Hypothalamus (tissue), 51 donors: ENCODE measurements around the gene ITPR2.
"Not testable (repeated sequence)": the region's sequence is repeated elsewhere in the genome, so short reads cannot be mapped to it uniquely, and the experiment has no call there.

ENCODE experiments used
- DNase-seq, 51 donors: peaks; one replicate each; lab custom pipeline; 2025; lab: John Stamatoyannopoulos, UW

ITPR2 gene

DNA sequence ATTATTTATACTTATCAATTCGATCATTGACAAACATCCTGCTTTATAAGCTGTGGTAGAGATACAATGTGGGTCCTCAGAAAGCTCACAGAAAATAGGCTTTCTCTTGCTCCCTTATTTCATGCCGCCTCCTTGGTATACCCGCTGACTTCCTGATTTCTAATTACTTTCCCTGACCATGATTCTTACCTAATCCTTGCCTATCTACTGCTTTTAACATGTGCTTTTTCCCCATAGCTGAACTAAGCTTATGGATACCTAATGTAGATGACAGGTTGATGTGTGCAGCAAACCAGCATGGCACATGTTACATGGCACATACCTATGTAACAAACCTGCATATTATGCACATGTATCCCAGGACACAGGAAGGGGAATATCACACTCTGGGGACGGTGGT, 65.1 kb downstream of the ITPR2 start:
- no peak for DNase-seq

DNA sequence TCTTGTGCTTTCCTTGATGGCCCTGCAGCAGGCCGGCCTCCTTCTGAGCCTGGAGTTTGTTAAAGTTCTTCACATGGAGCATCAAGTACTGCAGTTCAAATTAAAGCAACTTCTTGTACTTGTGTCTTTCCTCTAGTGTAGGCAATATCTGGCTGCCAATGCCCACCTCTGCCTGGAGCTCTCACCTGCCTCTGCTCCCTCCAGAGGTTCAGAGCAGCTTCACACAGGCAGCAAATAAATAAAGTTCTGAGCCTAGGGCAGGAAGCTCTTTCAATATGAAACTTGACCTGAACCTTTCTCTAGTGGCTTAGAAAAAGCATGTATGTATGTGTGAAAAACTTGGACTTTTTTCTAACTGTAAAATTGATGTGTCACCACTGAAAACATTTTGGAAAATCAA, 65.9 kb downstream of the ITPR2 start:
- DNase-seq: no peak

DNA sequence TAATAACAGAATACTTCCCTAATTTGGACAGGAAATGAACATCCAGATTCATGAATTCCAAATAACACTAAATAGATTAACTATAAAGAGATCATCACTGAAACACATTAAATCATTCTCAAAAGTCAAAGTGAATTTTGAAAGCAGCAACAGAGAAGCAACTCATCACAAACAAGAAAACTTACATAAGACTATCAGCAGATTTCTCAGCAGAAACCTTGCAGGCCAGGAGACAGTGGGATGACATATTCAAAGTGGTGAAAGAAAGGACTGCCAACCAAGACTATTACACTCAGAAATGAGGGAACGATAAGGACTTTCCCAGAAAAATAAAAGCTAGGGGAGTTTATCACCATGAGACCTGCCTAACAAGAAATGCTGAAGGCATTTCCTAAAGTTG, 70.8 kb downstream of the ITPR2 start:
- DNase-seq: no peak

DNA sequence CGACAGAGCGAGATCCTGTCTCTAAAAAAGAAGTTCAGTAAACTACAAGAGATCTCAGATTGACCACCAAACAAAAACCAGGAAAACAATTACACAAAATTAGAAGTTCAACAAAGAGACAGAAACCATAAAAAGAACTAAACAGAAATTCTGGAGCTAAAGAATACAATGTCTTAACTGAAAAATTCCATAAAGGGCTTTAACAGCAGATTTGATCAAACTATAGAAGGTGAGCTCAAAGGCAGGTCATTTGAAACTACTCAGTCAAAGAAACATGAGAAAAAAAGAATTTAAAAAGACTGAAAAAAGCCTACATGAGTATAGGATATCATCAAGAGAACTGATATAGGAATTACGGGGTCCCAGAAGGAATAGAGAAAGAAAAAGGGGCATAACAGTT, 71.2 kb downstream of the ITPR2 start:
- DNase-seq: no peak

DNA sequence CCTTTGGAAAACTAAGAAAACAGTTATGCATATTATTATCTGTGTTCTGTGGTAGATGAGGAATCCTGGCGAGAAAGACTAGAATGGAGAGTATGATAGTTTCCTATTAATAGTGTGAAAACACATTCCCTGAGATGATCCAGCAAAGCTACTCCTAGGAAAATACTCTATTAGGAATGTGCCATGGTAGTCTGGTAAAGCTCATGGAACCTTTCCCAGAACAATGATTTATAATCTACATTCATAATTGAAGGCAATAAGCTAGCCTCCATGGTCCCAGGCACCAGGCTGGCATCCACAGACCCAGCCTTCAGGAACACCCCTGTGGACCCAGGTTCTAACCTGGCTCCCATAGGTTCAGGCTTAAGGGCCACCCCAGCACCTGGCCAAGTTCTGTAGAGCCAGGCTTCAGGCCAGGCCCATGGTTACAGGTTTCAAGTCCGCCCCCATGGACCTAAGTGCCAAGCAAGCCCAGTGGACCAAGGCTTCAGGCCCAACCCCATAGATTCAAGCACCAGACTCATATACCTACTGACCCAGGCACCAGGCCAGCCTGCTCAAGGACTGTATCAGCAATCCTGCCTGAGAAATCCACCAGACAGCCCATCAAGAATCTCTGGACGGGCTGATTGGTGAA, 72.2 kb downstream of the ITPR2 start:
- no peak for DNase-seq

DNA sequence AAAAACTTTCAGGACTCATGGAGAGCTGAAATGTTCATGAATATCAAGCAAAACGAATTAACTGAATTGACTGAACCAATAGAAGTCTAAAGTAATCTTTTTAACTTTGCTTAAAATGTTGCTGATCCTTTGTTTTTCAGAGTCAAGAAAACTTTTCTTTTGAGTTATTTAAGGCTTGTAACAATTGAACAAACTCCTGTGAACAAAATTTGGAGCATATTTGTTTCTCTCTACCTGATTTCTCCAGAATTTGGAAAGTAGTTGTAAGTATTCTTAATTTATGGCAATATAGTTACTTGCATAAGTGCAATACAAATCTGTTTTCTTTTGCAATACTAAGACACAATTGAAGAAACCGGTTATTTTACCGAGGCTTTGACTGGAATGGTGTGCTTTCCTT, 77.6 kb downstream of the ITPR2 start:
- DNase-seq: not testable (repeated sequence)

DNA sequence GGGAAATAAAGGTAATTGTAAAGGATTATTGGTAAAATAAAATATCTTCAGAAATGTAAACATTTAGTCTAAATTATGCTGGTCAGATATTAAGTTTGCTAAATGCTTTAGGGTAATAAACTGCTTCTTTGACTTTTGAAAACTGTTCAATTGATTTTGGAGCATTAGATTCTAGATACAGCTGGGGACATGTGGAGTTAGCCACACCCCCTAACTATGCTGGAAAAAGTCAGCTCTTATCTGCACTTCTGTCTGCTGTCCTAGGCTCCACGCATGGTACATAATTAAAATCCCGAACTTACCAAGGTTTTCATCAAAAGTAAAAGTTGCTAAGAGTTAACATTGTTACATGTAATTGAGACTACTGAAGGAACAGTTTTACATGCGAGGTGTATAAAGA, 78.8 kb downstream of the ITPR2 start:
- no peak for DNase-seq

DNA sequence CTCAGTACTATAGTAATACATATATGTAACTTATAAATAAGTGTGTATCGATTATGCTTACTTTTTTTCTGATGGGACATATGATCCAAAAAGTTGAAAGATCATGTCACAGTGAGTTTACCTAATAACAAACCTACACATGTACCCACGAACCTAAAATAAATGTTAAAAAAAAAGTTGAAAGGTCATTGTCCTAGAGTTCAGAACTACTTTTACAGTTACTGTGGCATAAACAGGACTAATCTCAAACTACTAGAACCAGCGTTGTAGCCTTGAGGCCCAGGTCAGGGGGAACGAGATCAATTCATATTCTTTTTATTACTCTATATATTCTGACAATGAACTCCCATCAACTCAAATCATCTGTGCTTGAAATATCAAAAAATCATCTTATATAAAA, 81.8 kb downstream of the ITPR2 start:
- DNase-seq: no peak

DNA sequence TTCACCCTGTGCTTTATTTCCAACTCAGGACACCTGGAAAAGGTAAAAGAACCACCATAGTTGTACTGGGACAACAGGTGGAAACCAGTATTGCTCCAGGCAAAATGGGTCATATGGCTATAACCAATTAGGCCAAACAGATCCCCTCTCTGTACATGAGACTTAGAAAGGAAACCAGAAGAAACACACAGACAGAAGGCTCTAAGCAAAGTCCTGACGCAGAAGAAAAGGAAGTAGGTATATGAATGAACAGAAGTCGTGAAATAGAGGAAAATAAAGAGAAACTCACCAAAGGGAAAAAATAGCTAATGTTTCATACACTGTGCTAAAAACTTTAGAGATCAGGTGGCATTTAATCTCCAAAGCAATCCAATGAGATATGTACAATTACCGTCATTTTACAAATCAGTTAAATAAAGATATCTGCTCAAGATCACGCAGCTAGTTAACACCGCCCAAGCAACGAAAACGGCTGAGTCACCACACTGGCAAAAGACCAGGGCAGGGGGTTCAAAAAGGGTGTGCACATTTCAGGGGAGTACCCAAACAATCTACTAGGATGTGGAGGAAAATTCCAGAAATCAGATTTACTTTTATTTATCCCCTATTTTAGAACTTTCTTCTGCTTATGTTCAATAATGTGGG, 82.3 kb downstream of the ITPR2 start:
- DNase-seq: no peak

DNA sequence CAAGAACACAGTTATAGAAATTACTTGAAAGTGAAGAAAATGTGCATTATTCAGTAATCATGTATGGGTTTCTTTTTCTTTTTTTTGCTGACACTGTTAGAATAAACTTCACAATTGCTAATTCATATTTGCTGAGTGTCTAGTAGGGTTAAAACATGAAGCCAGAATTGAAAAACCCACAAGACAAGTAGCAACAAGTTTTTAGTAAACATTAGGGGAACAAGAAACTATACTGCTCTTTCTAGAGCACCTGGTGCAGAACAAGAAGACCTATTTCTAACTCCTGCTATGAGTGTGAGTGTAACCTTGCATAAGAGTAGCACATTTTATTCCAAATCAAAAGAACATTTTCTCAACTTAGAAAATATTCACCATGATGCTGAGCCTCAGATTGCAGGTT, 83.2 kb downstream of the ITPR2 start:
- no peak for DNase-seq

DNA sequence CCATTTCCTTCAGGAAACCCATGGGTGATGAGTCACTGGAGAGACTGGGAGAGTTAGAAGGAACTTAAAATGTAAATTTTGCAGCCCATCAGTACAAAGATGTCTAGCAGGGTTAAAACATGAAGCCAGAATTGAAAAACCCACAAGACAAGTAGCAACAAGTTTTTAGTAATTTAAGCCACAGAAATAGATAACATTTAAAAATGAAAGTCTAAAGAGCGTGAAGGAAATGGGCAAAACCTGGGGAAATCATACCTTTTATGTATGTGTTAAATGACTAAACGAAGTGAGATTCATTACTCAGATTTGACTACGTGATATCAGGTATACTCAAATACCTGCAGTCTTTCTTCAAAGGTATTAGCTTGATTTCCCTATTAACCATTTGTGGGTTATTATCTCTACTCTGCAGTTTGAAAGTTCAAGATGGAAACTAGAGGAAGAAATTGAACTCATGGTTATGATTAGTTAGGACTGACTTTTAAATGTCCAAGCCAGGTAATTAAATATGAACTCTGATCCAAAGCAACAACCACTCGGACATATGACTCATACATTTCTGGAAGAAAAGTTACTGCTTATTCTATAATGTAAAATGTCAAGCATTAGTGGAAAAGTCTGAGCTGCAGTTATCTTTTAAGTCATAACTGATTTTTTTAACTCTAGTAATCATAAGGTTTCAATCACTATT, 84.1 kb downstream of the ITPR2 start:
- no peak for DNase-seq

DNA sequence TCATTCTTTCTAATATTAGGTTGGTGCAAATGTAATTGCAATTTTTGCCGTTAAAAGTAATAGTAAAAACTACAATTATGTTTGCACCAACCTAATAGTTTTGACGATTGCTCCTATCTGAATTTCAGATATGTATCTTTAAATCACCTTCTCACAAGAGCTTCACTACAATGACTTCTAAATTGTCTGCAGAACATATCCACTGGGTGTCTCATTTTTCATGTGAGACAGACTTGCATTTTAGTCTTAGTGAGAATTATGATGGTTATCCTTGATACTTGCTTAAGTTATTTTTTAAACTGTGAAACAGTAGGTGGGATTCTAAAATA, 84.6 kb downstream of the ITPR2 start:
- no peak for DNase-seq

DNA sequence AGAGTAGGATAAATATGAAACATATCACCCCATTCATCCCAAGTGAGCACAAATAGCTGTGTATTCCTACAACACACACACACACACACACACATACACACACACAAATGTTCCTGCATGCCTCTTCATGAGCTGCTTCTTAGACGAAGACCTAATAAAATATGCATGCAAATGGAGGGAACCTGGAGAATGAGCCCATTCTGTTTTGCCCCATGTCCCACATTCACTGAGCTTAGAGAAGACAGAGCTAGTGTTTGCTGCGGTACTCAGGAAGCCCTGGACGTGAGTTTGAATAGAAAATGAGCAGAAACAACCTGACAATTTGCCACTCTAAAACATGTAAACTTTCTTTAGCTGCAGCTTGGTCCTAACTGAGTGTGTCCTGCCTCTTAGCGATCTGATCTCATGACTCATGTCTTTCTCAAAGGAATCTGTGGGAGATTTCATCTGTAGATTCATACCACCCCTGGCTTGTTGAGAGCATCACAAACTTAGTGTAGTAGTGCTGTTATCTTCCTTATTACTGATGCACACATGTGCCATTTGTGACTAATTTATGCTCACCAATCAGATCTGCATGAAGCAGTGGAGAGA, 86.8 kb downstream of the ITPR2 start:
- DNase-seq: peak in 1 of 51 donors; percentile 1

DNA sequence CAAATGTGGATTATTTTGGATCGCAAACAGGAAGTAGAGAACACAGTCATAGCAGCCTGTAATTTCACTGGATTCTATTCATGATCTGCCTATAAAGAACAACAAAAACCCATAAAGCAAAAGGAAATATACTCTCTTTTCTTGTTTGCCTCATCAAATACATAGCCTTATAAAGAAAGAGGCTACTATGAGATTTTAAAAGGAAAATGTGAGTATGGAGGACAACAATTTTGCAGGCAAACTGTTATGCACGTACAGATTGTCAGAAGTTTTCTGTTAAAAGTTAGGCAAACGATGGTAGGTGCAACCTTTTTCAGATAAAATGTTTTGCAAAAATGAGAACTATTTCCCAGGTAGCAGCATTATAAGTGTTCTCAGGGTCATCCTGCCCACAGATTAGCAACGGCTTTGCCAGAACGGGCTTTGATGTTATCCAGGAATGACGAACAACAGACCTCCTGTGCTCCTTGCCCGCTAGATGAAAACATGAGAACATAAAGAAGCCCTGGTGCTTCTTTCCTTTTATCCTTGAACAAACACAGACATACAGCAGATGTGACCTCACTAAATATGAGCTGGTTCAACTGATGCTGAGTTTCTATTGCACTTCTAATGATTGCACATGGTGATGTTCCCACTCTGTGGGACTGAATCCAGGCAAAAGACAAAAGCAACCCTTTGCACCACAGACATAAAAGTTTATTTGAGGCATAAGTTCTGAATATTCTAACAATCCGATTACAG, 88.1 kb downstream of the ITPR2 start:
- no peak for DNase-seq

DNA sequence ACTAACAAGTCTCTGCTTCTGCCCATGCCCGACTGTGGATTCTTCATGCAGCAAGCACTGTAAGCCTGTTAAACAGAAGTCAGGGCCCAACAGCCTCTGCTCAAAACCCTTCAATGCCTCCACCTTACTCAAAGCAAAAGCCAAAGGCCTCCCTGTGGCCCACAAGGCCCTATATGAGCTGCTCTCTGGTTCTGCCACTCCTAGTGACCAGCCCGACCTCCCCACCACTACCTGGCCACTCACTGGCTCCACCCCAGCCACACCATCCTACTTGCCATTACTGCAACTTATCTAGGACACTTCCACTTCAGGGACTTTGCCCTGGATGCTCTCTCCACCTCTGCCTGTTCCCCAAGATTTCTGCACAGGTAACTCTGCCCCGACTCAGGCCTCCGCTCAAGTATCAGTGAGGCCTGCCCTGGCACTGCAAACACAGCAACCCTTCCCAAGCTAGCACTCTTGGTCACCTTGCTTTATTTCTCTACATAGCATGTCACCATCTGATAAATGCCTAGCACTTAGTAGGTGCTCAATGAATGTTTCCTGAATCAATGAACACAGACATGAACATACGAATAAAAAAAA, 88.9 kb downstream of the ITPR2 start:
- DNase-seq: no peak

DNA sequence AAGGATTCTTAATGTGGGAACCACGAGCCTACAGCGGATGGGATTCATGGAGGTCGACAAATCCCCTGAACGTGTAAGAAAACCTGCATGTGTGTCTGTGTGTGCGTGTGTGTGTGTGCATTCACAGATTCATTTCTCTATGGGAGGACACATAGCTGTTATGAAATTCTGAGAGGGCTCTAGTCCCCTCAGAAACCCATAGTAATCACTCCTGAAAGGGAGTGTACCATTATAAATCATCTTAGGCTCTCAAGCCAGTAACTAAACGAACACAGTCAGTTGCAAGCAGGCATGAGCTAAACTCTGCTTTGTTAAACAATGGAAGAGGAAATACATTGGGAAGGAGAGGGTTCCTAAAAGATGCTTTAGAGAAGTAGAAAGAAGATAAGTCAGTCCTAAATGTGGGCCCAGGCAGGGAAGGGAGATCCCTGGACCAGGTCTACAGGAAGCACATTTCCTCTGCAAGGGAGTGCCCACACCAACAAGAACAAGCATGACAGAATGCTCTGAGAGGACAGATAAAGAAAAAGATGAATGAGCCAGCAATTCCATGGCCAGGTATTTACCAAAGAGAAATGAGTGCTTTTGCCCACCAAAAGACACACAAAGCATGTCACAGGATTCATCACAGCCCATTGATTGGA, 91.3 kb downstream of the ITPR2 start:
- DNase-seq: no peak

DNA sequence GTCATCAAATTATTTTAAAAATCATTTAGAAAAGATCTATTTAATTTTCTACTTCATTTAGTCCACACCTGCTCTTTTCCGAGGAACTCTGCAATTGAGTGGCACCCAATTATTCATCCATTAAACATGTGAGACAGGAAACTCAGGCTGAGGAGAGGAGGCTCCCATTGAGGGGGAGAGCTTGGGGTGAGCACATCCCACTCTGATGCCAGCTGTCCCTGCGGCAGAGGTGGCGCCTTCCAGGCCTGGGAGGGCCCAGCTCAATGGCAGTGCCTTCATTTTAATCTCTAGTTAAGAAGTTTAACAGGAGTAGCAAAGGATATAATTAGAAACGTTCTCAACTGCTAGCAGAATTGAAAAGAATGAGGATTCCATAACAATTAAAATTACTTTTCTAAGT, 92.0 kb downstream of the ITPR2 start:
- DNase-seq: no peak

DNA sequence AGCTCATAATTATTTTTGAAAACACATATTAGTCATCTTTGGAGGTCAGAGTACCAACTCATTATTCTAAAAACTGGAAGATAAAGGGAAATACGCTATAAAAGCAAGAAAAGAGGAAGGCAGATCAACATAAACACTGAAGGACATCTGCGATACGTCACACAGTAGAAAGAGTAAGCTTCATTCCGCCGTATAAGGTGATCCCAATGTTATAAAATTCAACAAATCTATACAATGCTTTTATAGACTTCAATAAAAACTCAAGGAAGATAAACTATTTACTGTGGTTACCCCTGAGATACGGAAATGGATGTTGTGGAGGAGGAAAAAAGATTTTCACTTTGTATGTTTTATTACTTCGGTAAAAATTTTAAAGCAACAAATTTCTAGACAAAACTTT, 92.6 kb downstream of the ITPR2 start:
- no peak for DNase-seq

DNA sequence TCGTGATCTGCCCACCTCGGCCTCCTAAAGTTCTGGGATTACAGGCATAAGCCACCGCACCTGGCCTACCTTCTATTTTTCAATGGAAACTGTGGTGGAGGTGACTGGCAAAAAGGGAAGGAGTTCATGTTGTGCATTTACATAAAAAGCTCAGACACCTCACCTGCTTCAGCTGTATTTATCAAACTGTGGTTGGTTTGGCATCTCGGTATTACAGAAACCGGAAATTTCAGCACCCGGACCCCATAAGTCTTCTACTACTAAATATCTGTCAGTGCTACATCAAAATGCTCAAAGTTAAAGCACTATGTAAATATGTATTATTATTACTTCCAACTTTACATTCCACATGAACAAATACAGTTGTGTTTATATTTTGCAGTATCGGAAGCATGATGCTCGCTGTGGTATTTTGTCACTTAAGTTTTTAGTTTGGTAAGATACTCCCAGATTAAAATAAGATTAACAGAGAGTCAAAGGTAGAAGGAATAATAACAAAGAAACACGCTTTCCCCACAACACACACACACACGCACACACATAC, 95.4 kb downstream of the ITPR2 start:
- no peak for DNase-seq
